Pancreas (tissue), 10 donors: ENCODE results near the gene PPP2R5E. TPM values are rescaled to one million over a fixed set of nuclear protein-coding genes. Genes with fewer than 3 reads are reported as not detected.

Source experiments
- ATAC-seq, 4 donors: fragments of 200-7000 bp; cut with Tn5 transposase; one replicate each; pipeline versions ENCODE4 v1.8.0 to v1.9.1; 2020; ENCODE audit warnings: mild to moderate bottlenecking in 4 of 4, moderate library complexity in 4 of 4
- DNase-seq, 6 donors: peaks; one replicate each; pipeline ENCODE4 v3.0.0-alpha.2; 2020
- FAIRE-seq: peaks from 2 replicates; lab custom pipeline; 2012; peaks lifted over from hg19 to GRCh38; lab: Jason Lieb, UNC
- H3K27ac ChIP-seq, 4 donors: fragments of 200-600 bp; sonication (generic); 1 replicate in 3 of 4; 2 replicates in 1 of 4; pipeline versions ENCODE4 v1.5.0 to v1.8.0; 2020
- H3K27me3 ChIP-seq, 4 donors: fragments of 200-600 bp; one replicate each; pipeline ENCODE4 v1.8.0; 2021
- H3K36me3 ChIP-seq, 3 donors: fragments of 200-600 bp; sonication (generic) in 1 of 3; one replicate each; pipeline versions ENCODE4 v1.5.0 to v1.8.0; 2020 to 2021
- H3K4me1 ChIP-seq, 3 donors: fragments of 200-600 bp; one replicate each; pipeline ENCODE4 v1.8.0; 2021
- H3K4me3 ChIP-seq, 4 donors: fragments of 200-600 bp; sonication (generic) in 2 of 4; one replicate each; pipeline versions ENCODE4 v1.5.0 to v1.8.0; 2020 to 2021
- H3K9me3 ChIP-seq, 4 donors: fragments of 200-600 bp; one replicate each; pipeline ENCODE4 v1.8.0; 2021
- WGBS, 2 donors: extraction: QIAGEN DNeasy Blood & Tissue Kit; methylation state at CpG; one replicate each; pipeline ENCODE4 v1.1.7; 2013; 5-methylcytosine and 5-hydroxymethylcytosine counted together
- intact Hi-C, 3 donors: fragments of 100-400 bp; cut with DNase I; formaldehyde crosslinking; loops; one replicate each; pipeline versions ENCODE4 v1.11.1 to v1.14.2; 2022
- polyA plus RNA-seq, 2 donors: library from polyadenylated mRNA; stranded (reverse); fragments of 200-250 nt; gene quantifications; one replicate each; pipeline ENCODE4 v1.2.3, GENCODE V29; 2013
- total RNA-seq, 6 donors: library from RNA; stranded (reverse); fragmentation: NEBNext Ultra II Directional in 4 of 6; extraction: Animal tissue kit (Norgen Biotek cat#: 25700) in 4 of 6; gene quantifications; one replicate each; pipeline versions ENCODE4 v1.2.1 to v1.2.4, GENCODE V29; 2021 to 2023
- TF ChIP-seq, protein P1 (sequence below), 4 donors: fragments of 200-600 bp; sonication (generic) in 3 of 4; IDR thresholded peaks; one replicate each; pipeline versions ENCODE4 v1.5.0 to v1.8.0; 2021; ENCODE audit warnings: antibody characterized with exemption in 4 of 4
- donor health status: healthy with polysubstance abuse.
- donor health status: DM: no; HTN: no; CAD: no; lungs with moderate emphysema.
- donor health status: DM: no; HTN: no; CAD: no.
- donor health status: control.
- donor health status: control.
- donor health status: Bipolar disorder and iron deficiency.
- donor health status: DM: yes; HTN: yes; CAD: no.
- donor health status: DM: no; HTN: no; CAD: no.
- donor health status: DM: no; HTN: no; CAD: no.
- donor health status: DM: yes; HTN: yes; CAD: no.

The PPP2R5E gene
- total and polyA plus RNA-seq, 8 donors = 3.6 to 25.6 (median 15.0) TPM

DNA sequence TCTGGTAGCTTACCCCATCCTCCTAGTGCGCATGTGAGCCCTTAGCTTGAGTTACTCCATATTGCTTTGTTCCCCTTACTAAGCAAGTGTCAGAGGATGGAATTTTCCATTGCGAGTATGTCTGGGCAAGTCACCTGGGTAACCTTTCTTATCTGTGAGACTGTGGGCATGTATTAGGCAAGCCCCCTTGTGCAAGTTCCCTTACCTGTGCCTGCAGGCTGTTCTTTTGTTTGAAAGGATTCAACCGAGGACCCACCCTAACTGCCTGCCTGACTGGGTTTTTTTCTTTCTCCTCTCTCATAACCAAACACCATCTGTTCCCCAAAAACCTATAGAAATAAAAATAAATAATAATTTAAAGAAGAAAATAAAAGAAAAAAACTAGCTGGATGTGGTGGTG lies 22.3 kb upstream of the PPP2R5E start:
- Histone ChIP-seq H3K4me3 (no peak overlapping the region), H3K27ac (no peak overlapping the region), H3K36me3 (no peaks in the 10 kb centered on the region), H3K4me1 (no peaks in the 10 kb centered on the region), H3K9me3 (no peaks in the 10 kb centered on the region), H3K27me3 (no peaks in the 10 kb centered on the region)
- intact Hi-C loops = no loop called here
- WGBS, 2 donors = 77 to 82% methylated on average over 3 of the region's 3 CpGs
- DNase-seq (no peak), ATAC-seq (no peak), FAIRE-seq (no peak)
- TF ChIP-seq, protein P1, sequence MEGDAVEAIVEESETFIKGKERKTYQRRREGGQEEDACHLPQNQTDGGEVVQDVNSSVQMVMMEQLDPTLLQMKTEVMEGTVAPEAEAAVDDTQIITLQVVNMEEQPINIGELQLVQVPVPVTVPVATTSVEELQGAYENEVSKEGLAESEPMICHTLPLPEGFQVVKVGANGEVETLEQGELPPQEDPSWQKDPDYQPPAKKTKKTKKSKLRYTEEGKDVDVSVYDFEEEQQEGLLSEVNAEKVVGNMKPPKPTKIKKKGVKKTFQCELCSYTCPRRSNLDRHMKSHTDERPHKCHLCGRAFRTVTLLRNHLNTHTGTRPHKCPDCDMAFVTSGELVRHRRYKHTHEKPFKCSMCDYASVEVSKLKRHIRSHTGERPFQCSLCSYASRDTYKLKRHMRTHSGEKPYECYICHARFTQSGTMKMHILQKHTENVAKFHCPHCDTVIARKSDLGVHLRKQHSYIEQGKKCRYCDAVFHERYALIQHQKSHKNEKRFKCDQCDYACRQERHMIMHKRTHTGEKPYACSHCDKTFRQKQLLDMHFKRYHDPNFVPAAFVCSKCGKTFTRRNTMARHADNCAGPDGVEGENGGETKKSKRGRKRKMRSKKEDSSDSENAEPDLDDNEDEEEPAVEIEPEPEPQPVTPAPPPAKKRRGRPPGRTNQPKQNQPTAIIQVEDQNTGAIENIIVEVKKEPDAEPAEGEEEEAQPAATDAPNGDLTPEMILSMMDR (IDR thresholded peaks at IDR 0.05) = no peak

DNA sequence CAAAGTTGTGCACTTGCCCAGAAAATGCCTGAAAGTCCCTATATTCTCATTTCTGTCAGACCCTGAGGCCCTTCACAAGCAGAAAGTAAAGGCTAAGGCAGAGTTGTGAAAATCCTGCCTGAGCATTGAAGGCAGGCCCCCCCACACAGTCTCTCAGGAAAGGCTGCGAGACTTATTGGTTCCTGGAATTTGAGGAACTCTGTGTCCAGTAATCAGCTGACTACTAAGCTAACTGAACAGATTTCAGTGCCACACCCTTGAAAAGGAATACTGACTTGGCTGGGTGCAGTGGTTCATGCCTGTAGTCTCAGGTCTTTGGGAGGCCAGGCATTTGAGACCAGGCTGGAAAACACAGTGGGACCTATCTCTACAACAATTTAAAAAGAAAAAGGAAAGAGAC lies 21.1 kb upstream of the PPP2R5E start:
- no peaks in the 10 kb centered on the region for H3K9me3 ChIP-seq
- H3K36me3 ChIP-seq = no peaks in the 10 kb centered on the region
- 45 to 71% methylated on average over 1 of the region's 1 CpG for WGBS, 2 donors
- no peak overlapping the region for H3K4me3 ChIP-seq
- no peaks in the 10 kb centered on the region for H3K27me3 ChIP-seq
- DNase-seq (no peak), ATAC-seq (peak in 2 of 4 donors; percentile 41 to 71), FAIRE-seq (no peak)
- H3K4me1 ChIP-seq = no peaks in the 10 kb centered on the region
- TF ChIP-seq, protein P1 (IDR thresholded peaks at IDR 0.05) = no peak
- intact Hi-C loops = no loop called here
- no peak overlapping the region for H3K27ac ChIP-seq

DNA sequence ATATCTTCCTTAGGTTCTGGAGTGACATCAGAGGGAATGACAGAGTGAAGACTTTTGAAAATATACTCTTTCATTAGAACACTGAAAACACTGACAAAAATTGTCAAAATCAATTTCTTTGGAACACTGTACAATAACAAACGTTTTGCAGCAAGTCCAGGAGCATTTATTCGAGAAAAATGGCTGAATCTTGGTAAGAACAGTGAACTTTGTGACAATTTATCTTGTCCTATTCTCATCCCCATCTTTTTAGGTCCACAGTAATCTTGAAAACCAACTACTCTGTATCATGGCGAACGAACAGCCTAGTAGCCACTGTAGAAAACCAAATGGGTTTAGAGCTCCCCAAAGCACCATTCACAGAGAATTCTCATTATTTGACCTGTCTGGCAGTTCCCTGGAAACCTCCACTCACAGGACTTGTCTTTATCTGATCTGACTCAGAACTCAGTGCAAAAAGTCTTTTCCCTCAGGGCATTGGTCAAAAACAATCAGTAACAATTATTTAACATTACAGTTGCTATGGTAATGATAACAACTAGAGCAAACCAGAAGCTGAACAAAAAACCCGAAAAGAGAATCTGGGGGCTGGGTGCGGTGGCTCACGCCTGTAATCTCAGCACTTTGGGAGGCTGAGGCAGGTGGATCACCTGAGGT lies 20.3 kb upstream of the PPP2R5E start:
- FAIRE-seq (no peak), ATAC-seq (no peak), DNase-seq (no peak)
- intact Hi-C loops = no loop called here
- H3K9me3 ChIP-seq = no peaks in the 10 kb centered on the region
- H3K36me3 ChIP-seq = no peaks in the 10 kb centered on the region
- H3K4me1 ChIP-seq = no peaks in the 10 kb centered on the region
- H3K4me3 ChIP-seq = no peak overlapping the region
- WGBS, 2 donors = 73 to 75% methylated on average over 7 of the region's 7 CpGs
- H3K27me3 ChIP-seq = no peaks in the 10 kb centered on the region
- no peak overlapping the region for H3K27ac ChIP-seq
- TF ChIP-seq, protein P1 (IDR thresholded peaks at IDR 0.05) = no peak

DNA sequence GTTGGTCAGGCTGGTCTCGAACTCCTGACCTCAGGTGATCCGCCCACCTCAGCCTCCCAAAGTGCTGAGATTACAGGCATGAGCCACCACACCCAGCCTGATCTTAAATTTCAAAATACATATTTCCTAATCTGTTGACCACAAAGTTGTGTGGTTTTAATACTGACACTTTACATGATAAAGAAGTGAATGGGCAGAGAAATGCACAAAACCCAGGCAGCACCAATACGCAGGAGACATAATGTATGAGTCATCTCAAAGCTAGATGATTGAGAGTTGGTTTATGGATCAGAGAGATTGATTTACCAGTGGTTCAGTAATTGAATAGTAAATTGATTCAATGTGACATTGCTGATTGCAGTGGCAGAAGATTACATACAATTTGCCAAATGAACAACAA lies 19.2 kb upstream of the PPP2R5E start:
- Histone ChIP-seq H3K27ac (no peak overlapping the region), H3K36me3 (no peaks in the 10 kb centered on the region), H3K27me3 (no peaks in the 10 kb centered on the region), H3K4me1 (no peaks in the 10 kb centered on the region), H3K4me3 (no peak overlapping the region), H3K9me3 (no peaks in the 10 kb centered on the region)
- DNase-seq (no peak), FAIRE-seq (no peak), ATAC-seq (no peak)
- intact Hi-C loops = no loop called here
- 79 to 80% methylated on average over 3 of the region's 3 CpGs for WGBS, 2 donors
- TF ChIP-seq, protein P1 (IDR thresholded peaks at IDR 0.05) = no peak

DNA sequence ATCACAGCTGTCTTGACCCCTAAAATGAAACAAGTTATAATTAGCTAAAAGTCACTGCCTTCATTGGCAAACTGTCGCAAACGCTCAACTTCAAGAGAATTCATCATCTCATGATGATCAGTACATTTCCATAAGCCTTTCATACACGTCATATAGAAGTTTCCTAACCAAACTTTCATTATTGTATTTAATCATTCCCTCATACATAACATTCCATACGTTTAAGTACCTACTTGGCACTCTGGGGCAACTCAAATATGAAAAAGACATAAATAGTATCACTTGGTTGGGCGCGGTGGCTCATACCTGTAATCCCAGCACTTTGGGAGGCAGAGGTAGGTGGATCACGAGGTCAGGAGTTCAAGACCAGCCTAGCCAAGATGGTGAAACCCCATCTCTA lies 12.4 kb upstream of the PPP2R5E start:
- intact Hi-C loops = no loop called here
- DNase-seq (no peak), FAIRE-seq (no peak), ATAC-seq (no peak)
- Histone ChIP-seq H3K4me3 (no peak overlapping the region), H3K27ac (no peak overlapping the region), H3K27me3 (no peaks in the 10 kb centered on the region), H3K36me3 (no peaks in the 10 kb centered on the region), H3K9me3 (no peaks in the 10 kb centered on the region), H3K4me1 (no peaks in the 10 kb centered on the region)
- TF ChIP-seq, protein P1 (IDR thresholded peaks at IDR 0.05) = no peak
- WGBS, 2 donors = 78 to 86% methylated on average over 7 of the region's 7 CpGs
